H1 (cell line): ENCODE results near the gene TYRO3. TPM values are rescaled to one million over a fixed set of nuclear protein-coding genes. Genes with fewer than 3 reads are reported as not detected.

Experiments
- CTCF ChIA-PET: fragments of 300-600 bp; sonication (Branson Sonifier 250); formaldehyde crosslinking; loops from one replicate; lab custom pipeline; 2021; ENCODE audit not compliant: partially characterized antibody; lab: Charles Lee
- POLR2A ChIA-PET: fragments of 300-600 bp; sonication (Branson Sonifier 250); formaldehyde crosslinking; loops from one replicate; lab custom pipeline; 2021; ENCODE audit warnings: inconsistent platforms; ENCODE audit not compliant: partially characterized antibody; lab: Charles Lee
- DNase-seq, 2 experiments: peaks; one replicate each; pipeline versions ENCODE4 v3.0.0 to v3.0.0-alpha.2; 2010 to 2022; ENCODE audit warnings: low spot score in 2 of 2, low read depth in 1 of 2, mixed read lengths in 1 of 2
- FAIRE-seq: peaks from 2 replicates; lab custom pipeline; 2011; peaks lifted over from hg19 to GRCh38; lab: Jason Lieb, UNC
- H2AFZ ChIP-seq: 2 replicates; pipeline ENCODE4 v1.8.1; 2012; ENCODE audit warnings: low read length, inconsistent platforms
- H2AK5ac ChIP-seq: 2 replicates; pipeline ENCODE4 v1.6.1; 2013; ENCODE audit warnings: low read depth, low read length
- H2BK120ac ChIP-seq: replicated peaks from 2 replicates; pipeline ENCODE3; 2013; ENCODE audit warnings: low read depth, low read length, inconsistent platforms
- H2BK12ac ChIP-seq: 2 replicates; pipeline ENCODE4 v1.6.1; 2013; ENCODE audit warnings: low read depth, low read length
- H2BK15ac ChIP-seq: 2 replicates; pipeline ENCODE4 v1.6.1; 2013; ENCODE audit warnings: low read length
- H2BK20ac ChIP-seq: 2 replicates; pipeline ENCODE4 v1.6.1; 2013; ENCODE audit warnings: low read length
- H2BK5ac ChIP-seq: 2 replicates; pipeline ENCODE4 v1.6.1; 2013; ENCODE audit warnings: low read depth, low read length
- H3K14ac ChIP-seq: 2 replicates; pipeline ENCODE4 v1.6.1; 2013; ENCODE audit warnings: inconsistent platforms; ENCODE audit not compliant: insufficient read length
- H3K18ac ChIP-seq: 2 replicates; pipeline ENCODE4 v1.6.1; 2013; ENCODE audit warnings: low read length; ENCODE audit errors: extremely low read depth
- H3K23ac ChIP-seq: 2 replicates; pipeline ENCODE4 v1.6.1; 2013; ENCODE audit warnings: inconsistent platforms; ENCODE audit not compliant: insufficient read length
- H3K23me2 ChIP-seq: 2 replicates; pipeline ENCODE4 v1.6.1; 2013; ENCODE audit warnings: low read depth, low read length
- H3K27ac ChIP-seq: 2 replicates; pipeline ENCODE4 v1.6.1; 2011; ENCODE audit warnings: low read depth, low read length, inconsistent platforms
- H3K27me3 ChIP-seq, 4 experiments: replicated peaks in 1 of 4; 1 replicate in 1 of 4; 2 replicates in 3 of 4; pipeline versions ENCODE4 v1.6.1 to v1.8.1; 2011 to 2013; ENCODE audit warnings: low read length in 3 of 4, mild to moderate bottlenecking in 3 of 4, inconsistent platforms in 2 of 4, mixed read lengths in 2 of 4, moderate library complexity in 1 of 4; ENCODE audit not compliant: control insufficient read depth in 3 of 4, insufficient read depth in 3 of 4; ENCODE audit errors: extremely low read depth in 1 of 4
- H3K36me3 ChIP-seq, 4 experiments: 2 replicates each; pipeline versions ENCODE4 v1.6.1 to v1.8.1; 2011 to 2013; ENCODE audit warnings: mild to moderate bottlenecking in 4 of 4, low read length in 3 of 4, moderate library complexity in 2 of 4, control low read depth in 1 of 4, inconsistent platforms in 1 of 4; ENCODE audit not compliant: insufficient read depth in 4 of 4, control insufficient read depth in 2 of 4
- H3K4ac ChIP-seq: replicated peaks from 2 replicates; pipeline ENCODE3; 2013; ENCODE audit warnings: low read length, low read depth, mixed read lengths, inconsistent platforms; ENCODE audit not compliant: insufficient read length
- H3K4me1 ChIP-seq, 4 experiments: replicated peaks in 1 of 4; 1 replicate in 1 of 4; 2 replicates in 3 of 4; pipeline versions ENCODE4 v1.6.1 to v1.8.1; 2011 to 2013; ENCODE audit warnings: low read length in 3 of 4, inconsistent platforms in 2 of 4, mixed read lengths in 1 of 4; ENCODE audit not compliant: insufficient read depth in 4 of 4, control insufficient read depth in 3 of 4
- H3K4me2 ChIP-seq, 2 experiments: 2 replicates each; pipeline versions ENCODE4 v1.6.1 to v1.8.1; 2011 to 2013; ENCODE audit warnings: low read depth in 2 of 2, low read length in 2 of 2, control low read depth in 1 of 2, inconsistent platforms in 1 of 2, mild to moderate bottlenecking in 1 of 2; ENCODE audit not compliant: insufficient read depth in 1 of 2
- H3K4me3 ChIP-seq, 4 experiments: fragments of 200-600, 300-600 bp in 1 of 4; sonication (generic), shearing (Covaris generic), sonication (Bioruptor Twin) in 1 of 4; 2 replicates each; pipeline versions ENCODE4 v1.5.1 to v1.8.1; 2011 to 2016; ENCODE audit warnings: low read length in 4 of 4, low read depth in 3 of 4, control low read depth in 2 of 4, inconsistent platforms in 2 of 4, mild to moderate bottlenecking in 2 of 4, mixed read lengths in 1 of 4, moderate library complexity in 1 of 4; ENCODE audit not compliant: insufficient read depth in 2 of 4; ENCODE audit errors: extremely low read depth in 1 of 4
- H3K56ac ChIP-seq: replicated peaks from 2 replicates; pipeline ENCODE3; 2013; ENCODE audit warnings: low read depth, mild to moderate bottlenecking, mixed read lengths, low read length, inconsistent platforms; ENCODE audit not compliant: insufficient read length
- H3K79me1 ChIP-seq: 2 replicates; pipeline ENCODE4 v1.6.1; 2013; ENCODE audit warnings: low read depth, low read length, control low read depth
- H3K79me2 ChIP-seq, 2 experiments: 2 replicates each; pipeline versions ENCODE4 v1.6.1 to v1.8.1; 2012 to 2013; ENCODE audit warnings: low read length in 2 of 2, mild to moderate bottlenecking in 2 of 2, inconsistent platforms in 1 of 2; ENCODE audit not compliant: insufficient read depth in 2 of 2, control insufficient read depth in 1 of 2
- H3K9ac ChIP-seq, 4 experiments: replicated peaks in 1 of 4; 1 replicate in 1 of 4; 2 replicates in 3 of 4; pipeline versions ENCODE4 v1.6.1 to v1.8.1; 2011 to 2013; ENCODE audit warnings: low read depth in 3 of 4, low read length in 3 of 4, control low read depth in 2 of 4, mild to moderate bottlenecking in 2 of 4, moderate library complexity in 2 of 4, inconsistent platforms in 1 of 4; ENCODE audit errors: extremely low read depth in 1 of 4
- H3K9me3 ChIP-seq, 2 experiments: 2 replicates each; pipeline versions ENCODE4 v1.6.1 to v1.8.1; 2012 to 2013; ENCODE audit warnings: mild to moderate bottlenecking in 2 of 2, moderate library complexity in 2 of 2, control low read depth in 1 of 2, inconsistent platforms in 1 of 2, low read depth in 1 of 2, low read length in 1 of 2, mixed read lengths in 1 of 2; ENCODE audit not compliant: insufficient read depth in 2 of 2
- H4K20me1 ChIP-seq, 2 experiments: replicated peaks in 1 of 2; 2 replicates each; pipeline versions ENCODE3 to v1.8.1; 2011 to 2013; ENCODE audit warnings: inconsistent platforms in 2 of 2, low read length in 2 of 2, mild to moderate bottlenecking in 1 of 2; ENCODE audit not compliant: insufficient read depth in 2 of 2, control insufficient read depth in 1 of 2
- H4K5ac ChIP-seq: 2 replicates; pipeline ENCODE4 v1.6.1; 2013; ENCODE audit warnings: low read length, low read depth, mixed read lengths, inconsistent platforms; ENCODE audit not compliant: insufficient read length
- H4K8ac ChIP-seq: 2 replicates; pipeline ENCODE4 v1.8.0; 2013; ENCODE audit warnings: mild to moderate bottlenecking, moderate library complexity, low read length, inconsistent platforms; ENCODE audit not compliant: insufficient read depth; ENCODE audit errors: extremely low read depth
- H4K91ac ChIP-seq: replicated peaks from 2 replicates; pipeline ENCODE3; 2013; ENCODE audit warnings: low read length, mixed read lengths, inconsistent platforms; ENCODE audit not compliant: insufficient read length
- CBX5 ChIP-seq: fragments of 300-800, 300-1000 bp; sonication (generic); IDR thresholded peaks from 2 replicates; pipeline ENCODE4 v1.7.1; 2016; ENCODE audit warnings: antibody characterized with exemption, low read length, low read depth
- EGR1 ChIP-seq: IDR thresholded peaks from 2 replicates; pipeline ENCODE4 v1.6.1; 2011; ENCODE audit warnings: low read depth, low read length, borderline replicate concordance
- MAFK ChIP-seq: IDR thresholded peaks from 2 replicates; pipeline ENCODE4 v1.6.1; 2012; ENCODE audit warnings: low read depth, mild to moderate bottlenecking, improper control_type of control experiment, low read length
- POU5F1 ChIP-seq: IDR thresholded peaks from 2 replicates; pipeline ENCODE4 v1.6.1; 2011; ENCODE audit warnings: low read depth, mild to moderate bottlenecking, low read length, moderate library complexity
- RAD21 ChIP-seq, 2 experiments: IDR thresholded peaks in 1 of 2; conservative IDR thresholded peaks in 1 of 2; 2 replicates each; pipeline ENCODE4 v1.6.1; 2011; ENCODE audit warnings: low read depth in 2 of 2, low read length in 2 of 2, improper control_type of control experiment in 1 of 2, inconsistent platforms in 1 of 2, mild to moderate bottlenecking in 1 of 2, moderate library complexity in 1 of 2
- RBBP5 ChIP-seq: IDR thresholded peaks from 2 replicates; pipeline ENCODE4 v1.7.1; 2012; ENCODE audit warnings: low read depth, mild to moderate bottlenecking, inconsistent platforms, low read length, moderate library complexity, borderline replicate concordance
- WGBS, 2 experiments: shearing (Covaris generic) in 1 of 2; methylation state at CpG; one replicate each; pipeline versions ENCODE4 v1.1.6 to v1.1.7; 2013 to 2015; ENCODE audit warnings: low lambda C conversion rate in 2 of 2, mixed read lengths in 2 of 2, inconsistent platforms in 1 of 2, low coverage in 1 of 2, missing lambda C conversion rate in 1 of 2; ENCODE audit not compliant: insufficient replicate concordance in 2 of 2, insufficient coverage in 1 of 2, insufficient read length in 1 of 2; ENCODE audit errors: extremely low coverage in 1 of 2, missing lambda C conversion rate in 1 of 2; 5-methylcytosine and 5-hydroxymethylcytosine counted together
- polyA plus RNA-seq, 7 experiments: library from polyadenylated mRNA; depleted of rRNA in 3 of 7; stranded (reverse) in 5 of 7; unstranded in 2 of 7; fragments of >200 nt in 5 of 7; fragments of 200-250 nt in 2 of 7; gene quantifications; 1 replicate in 5 of 7; 2 replicates in 1 of 7; 4 replicates in 1 of 7; pipeline versions ENCODE4 v1.2.1 to v1.2.3, GENCODE V29; 2011 to 2013; ENCODE audit warnings: missing spikeins in 2 of 7, mixed read lengths in 2 of 7
- total RNA-seq: library from RNA; stranded (reverse); fragmentation: NEBNext Ultra II Directional; extraction: Animal tissue kit (Norgen Biotek cat#: 25700); gene quantifications from 2 replicates; pipeline ENCODE4 v1.2.1, GENCODE V29; 2021
- TF ChIP-seq, protein P1 (sequence below), 3 experiments: IDR thresholded peaks; 1 replicate in 2 of 3; 2 replicates in 1 of 3; pipeline versions ENCODE4 v1.5.1 to v1.6.1; 2011; ENCODE audit warnings: low read length in 3 of 3, mild to moderate bottlenecking in 3 of 3, inconsistent platforms in 2 of 3, low read depth in 1 of 3, moderate library complexity in 1 of 3; ENCODE audit not compliant: insufficient read depth in 1 of 3; ENCODE audit errors: control extremely low read depth in 1 of 3
- TF ChIP-seq, protein P2 (sequence below): IDR thresholded peaks from 2 replicates; pipeline ENCODE4 v1.6.1; 2012; ENCODE audit warnings: low read length, inconsistent platforms

Gene TYRO3
- total and polyA plus RNA-seq, 2 of the 8 experiments (the other 6 are each of a cell fraction or from before 2014, with no cell fraction given) = 82.7 to 98.8 TPM

DNA sequence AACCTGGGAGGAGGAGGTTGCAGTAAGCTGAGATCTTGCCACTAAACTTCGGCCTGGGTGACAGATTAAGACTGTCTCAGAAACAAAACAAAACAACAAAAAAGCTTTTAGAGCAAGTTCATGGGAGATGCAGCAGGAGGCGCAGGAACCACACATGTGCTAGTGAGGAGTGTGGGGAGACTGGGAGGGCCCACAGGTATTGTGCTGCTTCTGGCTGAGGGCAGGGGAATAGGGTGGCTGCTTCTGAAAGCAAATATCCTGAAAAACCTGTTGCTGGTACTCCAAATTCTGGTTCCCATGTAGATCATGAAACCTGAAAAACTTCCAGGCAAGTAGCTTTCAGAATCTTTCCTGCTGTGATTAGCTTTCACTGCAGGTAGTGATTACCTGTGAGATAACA, 22.1 kb downstream of the TYRO3 start:
- no peaks in the 10 kb centered on the region; the same call in 1 of the 2 replicates for H3K23me2 ChIP-seq
- no peaks in the 10 kb centered on the region for H3K79me2 ChIP-seq
- no peak overlapping the region for H4K5ac ChIP-seq
- H3K56ac ChIP-seq = no peak overlapping the region
- no peak overlapping the region for H2BK120ac ChIP-seq
- H3K79me1 ChIP-seq = no peaks in the 10 kb centered on the region
- H3K27ac ChIP-seq = no peak overlapping the region
- no peak overlapping the region for H4K8ac ChIP-seq
- FAIRE-seq (peak; percentile 73), DNase-seq (peak in 1 of 2 experiments; percentile 65)
- no peak overlapping the region for H3K4me2 ChIP-seq
- no peak overlapping the region for H2BK5ac ChIP-seq
- no peak overlapping the region for H2AK5ac ChIP-seq
- no peak overlapping the region for H3K14ac ChIP-seq
- H3K27me3 ChIP-seq = no peaks in the 10 kb centered on the region
- H3K4ac ChIP-seq = no peak overlapping the region
- WGBS, 2 experiments = 77% methylated on average over 2 of the region's 2 CpGs; no CpG with 5 or more reads in 1 of the 2 experiments
- H3K4me3 ChIP-seq = no peak overlapping the region
- H3K9me3 ChIP-seq = no peaks in the 10 kb centered on the region
- H2BK12ac ChIP-seq = 0 out of 2 replicates have a peak overlapping the region, but pooled peaks have one; percentile 60
- peaks cover 3 to 20% (median 7%) of the 10 kb centered on the region in 4 experiments; a peak in 7 of 8 replicates for H3K36me3 ChIP-seq
- no peak overlapping the region for H4K91ac ChIP-seq
- no peaks in the 10 kb centered on the region for H4K20me1 ChIP-seq
- no peak overlapping the region for H2AFZ ChIP-seq
- H3K18ac ChIP-seq = no peak overlapping the region
- ChIA-PET POLR2A (interaction anchor here (0.7 to 29.7 kb wide), 8 partner anchors 9 to 98 kb away, joined by 3 to 643 read pairs (median 4); partner anchors contain the start of genes RPAP1 and TYRO3), CTCF (interaction anchor here (0.5 to 7.2 kb wide), 17 partner anchors 10 to 607 kb away, joined by 3 to 80 read pairs (median 4); partner anchors contain the start of genes MAPKBP1 and TYRO3)
- H3K23ac ChIP-seq = no peak overlapping the region
- H3K4me1 ChIP-seq = peaks cover 0 to 15% (median 3%) of the 10 kb centered on the region in 4 experiments; a peak in 4 of 7 replicates
- no peak overlapping the region for H3K9ac ChIP-seq
- no peak overlapping the region for H2BK20ac ChIP-seq
- no peak overlapping the region for H2BK15ac ChIP-seq
- TF ChIP-seq EGR1 = no peak
- TF ChIP-seq RAD21 (IDR thresholded peaks at IDR 0.05 in 1 of 2, conservative IDR thresholded peaks at IDR 0.05 in 1 of 2; ENCODE audit: low read depth in 2 of 2, low read length in 2 of 2) = peak; percentile 73 to 81
- no peak for TF ChIP-seq RBBP5
- TF ChIP-seq, protein P1, sequence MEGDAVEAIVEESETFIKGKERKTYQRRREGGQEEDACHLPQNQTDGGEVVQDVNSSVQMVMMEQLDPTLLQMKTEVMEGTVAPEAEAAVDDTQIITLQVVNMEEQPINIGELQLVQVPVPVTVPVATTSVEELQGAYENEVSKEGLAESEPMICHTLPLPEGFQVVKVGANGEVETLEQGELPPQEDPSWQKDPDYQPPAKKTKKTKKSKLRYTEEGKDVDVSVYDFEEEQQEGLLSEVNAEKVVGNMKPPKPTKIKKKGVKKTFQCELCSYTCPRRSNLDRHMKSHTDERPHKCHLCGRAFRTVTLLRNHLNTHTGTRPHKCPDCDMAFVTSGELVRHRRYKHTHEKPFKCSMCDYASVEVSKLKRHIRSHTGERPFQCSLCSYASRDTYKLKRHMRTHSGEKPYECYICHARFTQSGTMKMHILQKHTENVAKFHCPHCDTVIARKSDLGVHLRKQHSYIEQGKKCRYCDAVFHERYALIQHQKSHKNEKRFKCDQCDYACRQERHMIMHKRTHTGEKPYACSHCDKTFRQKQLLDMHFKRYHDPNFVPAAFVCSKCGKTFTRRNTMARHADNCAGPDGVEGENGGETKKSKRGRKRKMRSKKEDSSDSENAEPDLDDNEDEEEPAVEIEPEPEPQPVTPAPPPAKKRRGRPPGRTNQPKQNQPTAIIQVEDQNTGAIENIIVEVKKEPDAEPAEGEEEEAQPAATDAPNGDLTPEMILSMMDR (IDR thresholded peaks at IDR 0.05; ENCODE audit: control extremely low read depth in 1 of 3, insufficient read depth in 1 of 3, low read depth in 1 of 3, low read length in 3 of 3) = peak; percentile 58 to 68 (median 61)
- TF ChIP-seq MAFK = no peak
- TF ChIP-seq, protein P2, sequence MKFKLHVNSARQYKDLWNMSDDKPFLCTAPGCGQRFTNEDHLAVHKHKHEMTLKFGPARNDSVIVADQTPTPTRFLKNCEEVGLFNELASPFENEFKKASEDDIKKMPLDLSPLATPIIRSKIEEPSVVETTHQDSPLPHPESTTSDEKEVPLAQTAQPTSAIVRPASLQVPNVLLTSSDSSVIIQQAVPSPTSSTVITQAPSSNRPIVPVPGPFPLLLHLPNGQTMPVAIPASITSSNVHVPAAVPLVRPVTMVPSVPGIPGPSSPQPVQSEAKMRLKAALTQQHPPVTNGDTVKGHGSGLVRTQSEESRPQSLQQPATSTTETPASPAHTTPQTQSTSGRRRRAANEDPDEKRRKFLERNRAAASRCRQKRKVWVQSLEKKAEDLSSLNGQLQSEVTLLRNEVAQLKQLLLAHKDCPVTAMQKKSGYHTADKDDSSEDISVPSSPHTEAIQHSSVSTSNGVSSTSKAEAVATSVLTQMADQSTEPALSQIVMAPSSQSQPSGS = no peak
- TF ChIP-seq POU5F1 = no peak
- TF ChIP-seq CBX5 = no peak
